HT-29 (cell line): Measurements from ENCODE around the gene SAA4. TPM values are rescaled to one million over a fixed set of nuclear protein-coding genes. Genes with fewer than 3 reads are reported as not detected.
"Not testable (repeated sequence)": the region's sequence is repeated elsewhere in the genome, so short reads cannot be mapped to it uniquely, and the experiment has no call there.

Source experiments
- DNase-seq: peaks from one replicate; pipeline ENCODE4 v3.0.0-alpha.2; 2015; ENCODE audit warnings: low spot score
- total RNA-seq: library from RNA; depleted of rRNA; stranded (reverse); fragments of >200 nt; shearing (Covaris generic); gene quantifications from 2 replicates; pipeline ENCODE4 v1.2.3, GENCODE V29; 2014

Gene SAA4
- total RNA-seq, 1 experiment from 2014 or later, result not detected

DNA sequence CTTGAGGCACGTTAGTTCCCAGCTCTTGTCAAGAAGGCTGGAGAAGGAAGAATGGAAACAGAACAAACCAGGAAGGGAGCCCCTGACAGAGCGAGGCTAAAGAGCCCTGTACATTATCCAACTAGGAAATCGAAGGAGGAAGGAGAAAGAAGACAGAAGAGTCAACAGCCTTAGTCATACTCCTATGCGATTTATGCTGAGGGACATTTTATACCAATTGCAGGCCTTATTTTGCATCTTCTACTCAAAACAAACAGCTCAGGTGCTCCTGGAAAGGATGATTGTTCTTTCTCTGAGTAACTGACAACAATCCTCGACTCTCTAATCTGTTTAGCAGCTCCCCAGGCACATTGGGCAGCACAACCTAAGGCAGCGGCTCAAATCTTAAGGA is 10.6 kb upstream of the SAA4 start:
- not testable (repeated sequence) for DNase-seq

DNA sequence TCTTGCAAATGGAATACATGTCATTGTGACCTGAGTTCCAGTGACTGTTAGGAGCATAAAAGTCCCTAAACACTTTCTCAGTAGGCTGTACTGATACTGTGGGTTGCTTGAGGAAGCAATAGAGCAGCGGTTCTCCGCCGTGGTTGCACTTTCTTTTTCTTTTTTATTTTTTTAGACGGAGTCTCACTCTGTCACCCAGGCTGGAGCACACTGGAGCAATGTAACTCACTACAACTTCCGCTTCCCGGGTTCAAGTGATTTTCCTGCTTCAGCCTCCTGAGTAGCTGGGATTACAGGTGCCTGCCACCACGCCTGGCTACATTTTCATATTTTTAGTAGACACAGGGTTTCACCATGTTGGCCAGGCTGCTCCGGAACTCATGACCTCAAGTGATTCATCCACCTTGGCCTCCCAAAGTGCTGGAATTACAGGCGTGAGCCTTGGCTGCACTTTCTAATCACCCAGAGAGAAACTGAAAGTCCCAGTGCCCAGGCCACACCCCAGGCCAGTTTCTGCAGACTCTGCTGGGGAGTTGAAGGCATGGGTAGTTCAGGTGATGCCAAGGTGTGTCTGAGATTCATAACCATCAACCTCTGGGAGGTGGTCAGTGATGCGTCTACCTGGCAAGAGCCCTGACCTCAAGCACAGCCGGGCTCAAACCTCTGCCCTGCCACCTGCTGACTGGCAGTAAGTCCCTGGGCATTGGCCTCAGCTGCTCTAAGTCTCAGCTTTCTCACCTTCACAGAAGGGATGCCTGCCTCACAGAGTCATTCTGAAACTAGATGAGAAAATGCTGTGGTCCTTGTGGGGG is 10.0 kb upstream of the SAA4 start:
- not testable (repeated sequence) for DNase-seq

DNA sequence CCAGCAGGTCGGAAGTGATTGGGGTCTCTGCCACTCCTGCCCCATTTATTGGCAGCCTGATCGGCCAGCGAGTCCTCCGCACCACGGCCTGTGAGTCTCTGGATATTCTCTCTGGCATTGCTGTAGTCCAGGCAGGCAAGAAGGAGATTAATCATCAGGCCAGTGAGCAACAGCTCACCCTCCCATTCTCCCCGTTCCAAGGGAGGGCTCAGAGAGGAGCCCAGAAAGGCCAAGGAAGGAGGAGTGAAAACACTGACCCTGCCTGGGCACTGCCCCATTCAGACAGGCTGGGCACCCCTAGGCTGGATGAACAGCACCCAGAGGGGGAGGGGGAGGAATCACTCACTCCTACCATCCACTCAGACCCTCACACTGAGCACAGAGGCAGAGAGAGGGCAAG is 8.8 kb upstream of the SAA4 start:
- DNase-seq, result no peak

DNA sequence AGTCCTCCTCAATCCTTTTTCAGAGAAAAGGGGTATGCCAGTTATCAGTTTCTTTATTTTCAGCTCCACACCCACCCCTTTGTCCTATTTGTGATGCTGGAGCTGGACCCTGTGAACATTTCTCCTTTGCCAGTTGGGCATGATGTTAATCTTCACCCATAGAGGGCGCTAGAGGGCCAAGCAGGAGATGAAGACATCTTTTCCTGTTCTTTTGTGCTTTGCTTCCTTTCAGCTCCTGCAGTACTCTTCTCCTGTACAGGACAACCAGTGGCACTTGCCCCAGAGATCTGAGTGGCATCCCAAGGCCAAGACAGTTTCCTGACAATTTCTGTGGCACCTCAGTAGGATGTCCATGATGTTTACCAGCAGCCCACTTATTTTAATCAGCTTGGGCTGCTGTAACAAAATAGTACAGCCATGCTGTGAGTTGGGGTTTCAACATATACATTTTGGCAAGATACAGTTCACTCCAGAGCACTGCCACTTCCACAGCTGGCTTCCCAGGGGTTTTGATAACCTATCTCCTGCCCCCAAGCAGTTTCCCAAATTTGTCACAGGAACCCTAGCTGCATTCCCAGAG is 7.3 kb upstream of the SAA4 start:
- DNase-seq, result peak; percentile 82

DNA sequence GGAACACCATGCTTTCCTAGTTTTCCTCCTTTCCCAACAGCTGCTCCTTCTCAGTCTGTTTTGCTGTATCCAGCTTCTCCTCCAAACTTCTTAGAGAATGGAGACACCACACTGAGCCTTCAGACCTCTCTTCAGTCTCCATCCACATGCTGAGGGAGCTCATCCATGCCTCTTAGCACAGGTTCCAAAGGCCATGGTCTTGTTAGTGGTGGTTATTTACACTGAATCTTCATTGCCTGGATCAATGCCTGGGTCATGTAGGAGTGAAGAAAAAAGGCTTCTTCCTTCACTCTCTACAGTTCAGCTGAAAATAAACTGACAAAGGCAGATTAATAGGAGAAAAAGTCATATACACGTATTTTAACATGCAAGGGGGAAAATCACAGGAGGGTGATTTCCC is 3.1 kb upstream of the SAA4 start:
- DNase-seq, result no peak

DNA sequence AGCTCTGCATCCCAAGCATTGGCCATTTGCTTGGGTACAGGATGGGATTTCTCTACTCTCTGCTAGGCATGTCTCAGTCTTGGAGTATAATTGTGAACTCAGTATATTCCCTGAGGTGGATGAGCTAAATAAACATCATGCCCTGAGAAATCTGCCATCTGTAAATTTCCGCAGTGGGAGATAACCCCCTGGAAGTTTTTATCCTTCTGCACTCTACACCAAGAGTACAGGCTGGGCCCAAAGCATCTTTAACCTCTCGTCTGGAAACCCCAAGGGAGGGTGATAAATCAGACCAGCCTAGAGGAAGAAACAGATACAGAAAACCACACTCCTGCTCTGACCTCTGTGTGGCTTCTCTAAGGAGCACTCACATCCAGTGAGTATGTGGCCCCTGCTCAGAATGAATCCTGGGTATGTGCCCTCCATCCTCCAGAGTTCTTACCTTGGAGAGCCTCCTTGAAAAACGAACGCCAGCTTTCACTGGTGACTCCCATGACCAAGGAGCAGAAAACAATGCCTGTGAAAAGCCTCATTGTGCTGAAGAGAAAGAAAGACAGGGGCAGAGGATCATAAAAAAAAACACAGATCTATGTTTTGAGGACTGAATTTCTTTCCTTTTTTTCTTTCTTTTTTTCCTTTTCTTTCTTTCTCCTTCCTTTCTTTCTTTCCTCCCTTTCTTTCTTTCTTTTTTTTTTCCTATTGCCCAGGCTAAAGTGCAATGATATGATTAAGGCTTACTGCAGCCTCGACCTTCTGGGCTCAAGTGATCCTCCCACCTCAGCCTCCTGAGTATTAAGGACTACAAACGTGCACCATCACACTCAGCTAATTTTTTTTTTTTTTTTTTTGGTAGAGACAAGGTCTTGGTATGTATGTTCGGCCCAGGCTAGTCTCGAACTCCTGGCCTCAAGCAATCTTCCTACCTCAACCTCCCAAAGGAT is 938 bp downstream of the SAA4 start:
- no peak for DNase-seq

GRCh38 chr11:18233912-18234311 is 2.7 kb downstream of the SAA4 start:
- no peak for DNase-seq

- DNase-seq, result no peak
Observed at GRCh38 chr11:18230859-18231258, 5.7 kb downstream of the SAA4 start.

DNA sequence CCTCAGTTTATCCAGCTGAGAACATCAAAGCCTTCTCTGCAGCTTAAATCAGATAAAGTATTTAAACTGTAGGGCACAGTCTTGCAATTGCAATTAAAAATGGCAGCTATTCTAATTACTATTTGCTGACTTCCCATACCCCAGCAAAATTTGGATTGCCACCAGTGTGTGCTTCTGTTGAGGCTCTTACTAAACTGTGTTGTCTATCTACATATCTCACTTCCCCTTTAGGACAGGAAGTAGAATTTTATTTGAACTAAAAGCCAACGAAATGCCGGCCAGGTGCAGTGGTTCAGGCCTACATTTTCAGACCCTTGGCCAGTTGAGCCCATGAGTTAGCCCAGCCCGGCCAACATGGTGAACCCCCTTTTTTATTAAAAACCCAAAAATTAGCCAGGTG is 7.1 kb downstream of the SAA4 start:
- DNase-seq, result no peak

- DNase-seq, result no peak
Observed at GRCh38 chr11:18225913-18226312, 10.7 kb downstream of the SAA4 start.

DNA sequence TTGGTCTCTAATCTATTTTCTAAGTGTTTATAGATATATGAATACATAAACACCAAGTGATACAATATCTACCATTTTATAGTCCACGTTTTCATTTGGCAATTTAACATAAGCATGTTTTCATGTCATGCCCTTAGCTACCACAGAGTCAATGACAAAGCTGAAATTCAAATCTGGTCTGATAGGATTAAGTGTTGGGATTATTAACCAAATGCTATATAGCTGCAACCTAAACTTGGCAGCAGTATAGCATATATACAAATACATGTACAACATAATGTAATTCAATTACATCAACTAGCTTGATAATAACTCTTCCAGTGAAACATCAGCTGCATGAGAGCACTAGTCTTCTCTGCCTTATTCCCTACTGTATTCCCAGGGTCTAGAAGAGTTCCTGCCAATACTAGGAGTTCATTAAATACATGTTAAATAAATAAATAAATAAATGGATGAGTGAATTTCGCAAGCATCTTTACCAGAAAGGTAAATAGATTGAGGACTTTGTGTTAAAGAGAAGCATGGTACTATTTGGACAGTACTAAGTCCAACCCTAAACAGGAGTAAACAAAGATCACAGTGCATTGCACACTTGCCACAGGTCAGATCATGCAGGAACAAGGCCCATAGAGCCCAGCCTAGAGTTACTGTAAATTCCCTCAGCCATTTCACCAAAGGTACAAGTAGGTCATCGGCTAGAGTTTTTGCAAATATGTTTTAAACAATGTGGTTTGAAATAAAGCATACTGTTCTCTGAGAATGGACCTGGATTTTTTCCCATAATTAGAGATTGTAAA is 12.8 kb downstream of the SAA4 start:
- no peak for DNase-seq

DNA sequence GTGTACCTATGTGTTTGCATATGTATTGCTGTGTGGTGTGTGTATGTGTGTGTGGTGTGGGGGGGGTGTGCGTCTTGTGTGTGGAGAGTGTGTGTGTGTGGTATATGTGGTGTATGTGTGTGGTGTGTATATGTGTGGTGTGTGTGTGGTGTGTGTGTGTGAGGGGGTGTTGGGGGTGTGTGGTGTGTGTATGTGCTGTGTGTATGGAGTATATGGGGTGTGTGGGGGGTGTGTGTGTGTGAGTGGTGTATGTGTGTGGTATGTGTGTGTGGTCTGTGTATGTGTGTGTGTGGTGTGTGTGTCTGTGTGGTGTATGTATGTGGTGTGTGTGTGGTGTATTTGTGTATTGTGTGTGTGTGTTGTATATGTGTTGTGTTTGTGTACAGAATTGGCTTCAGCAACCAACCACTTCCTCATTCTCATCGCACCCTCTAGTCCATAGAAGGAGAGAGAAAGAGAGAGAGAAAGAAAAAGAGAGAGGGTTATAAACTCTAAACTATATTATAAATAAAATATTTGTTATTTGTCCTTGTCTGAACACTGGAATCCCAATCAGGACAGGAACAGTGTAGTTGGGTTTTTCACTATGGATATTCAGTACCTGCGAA is 13.7 kb downstream of the SAA4 start:
- DNase-seq, result no peak

GRCh38 chr11:18221274-18221876 is 15.2 kb downstream of the SAA4 start:
- no peak for DNase-seq

- DNase-seq, result no peak
Observed at GRCh38 chr11:18209058-18209457, 27.5 kb downstream of the SAA4 start.

DNA sequence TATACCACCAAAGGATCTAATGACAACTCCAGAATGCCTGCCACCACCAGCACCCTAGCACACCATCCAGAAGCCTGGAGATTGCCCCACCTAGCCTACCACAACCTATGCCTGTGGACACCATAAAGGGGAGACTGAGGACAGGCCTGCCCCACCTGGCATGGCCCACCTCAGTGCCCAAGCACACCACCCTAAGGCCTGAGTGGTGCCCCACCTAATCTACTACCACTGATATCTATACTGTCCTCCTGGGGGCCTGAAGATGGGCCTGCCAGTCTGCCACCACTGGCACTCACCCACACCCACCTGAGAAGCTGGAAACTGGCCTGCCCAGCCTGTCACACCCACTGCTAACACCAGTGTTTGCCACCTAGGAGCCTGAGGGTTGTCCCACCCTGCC is 31.8 kb downstream of the SAA4 start:
- no peak for DNase-seq

- DNase-seq, result no peak
Observed at GRCh38 chr11:18204220-18204619, 32.4 kb downstream of the SAA4 start.

GRCh38 chr11:18203723-18204122 is 32.9 kb downstream of the SAA4 start:
- peak; percentile 27 for DNase-seq

- DNase-seq, result not testable (repeated sequence)
Observed at GRCh38 chr11:18197738-18198137, 38.9 kb downstream of the SAA4 start.

DNA sequence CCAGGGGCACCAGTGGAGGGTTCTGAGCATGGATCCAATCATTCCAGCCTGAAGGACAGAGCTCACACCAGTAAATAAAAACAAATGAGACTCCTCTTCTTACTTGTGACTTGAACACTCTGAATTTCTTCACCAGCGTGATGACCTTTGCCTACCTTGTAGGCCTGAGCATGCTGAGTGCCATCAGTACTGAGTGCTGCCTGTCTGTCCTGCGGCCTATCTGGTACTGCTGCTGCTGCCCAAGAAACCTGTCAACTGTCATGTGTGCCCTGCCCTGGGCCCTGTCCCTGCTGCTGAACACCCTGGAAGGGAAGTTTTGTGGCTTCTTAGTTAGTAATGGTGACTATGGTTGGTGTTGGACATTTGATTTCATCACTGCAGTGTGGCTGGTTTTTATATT is 40.1 kb downstream of the SAA4 start:
- no peak for DNase-seq

GRCh38 chr11:18193010-18193409 is 43.6 kb downstream of the SAA4 start:
- peak; percentile 12 for DNase-seq

- DNase-seq, result no peak
Observed at GRCh38 chr11:18191376-18191775, 45.2 kb downstream of the SAA4 start.
